ENCODE measurements around the gene BMERB1. TPM values are rescaled to one million over a fixed set of nuclear protein-coding genes. Genes with fewer than 3 reads are reported as not detected.

Gene BMERB1
- total RNA-seq, 1 donor from 2014 or later: 35.9 TPM

DNA sequence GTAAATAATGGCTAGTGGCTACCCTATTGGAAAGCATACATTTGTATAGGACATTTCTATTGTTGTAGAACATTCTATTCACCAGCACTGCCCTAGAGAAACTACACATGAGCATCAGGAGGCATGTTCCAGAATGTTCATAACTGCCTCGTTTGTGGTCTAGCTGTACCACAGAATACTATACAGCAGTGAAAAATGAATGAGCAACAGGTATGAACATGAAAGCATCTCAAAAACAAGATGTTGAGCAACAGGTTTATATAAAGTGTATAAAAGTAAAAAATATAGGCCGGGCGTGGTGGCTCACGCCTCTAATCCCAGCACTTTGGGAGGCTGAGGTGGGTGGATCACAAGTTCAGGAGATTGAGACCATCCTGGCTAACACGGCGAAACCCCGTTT, 91.7 kb downstream of the BMERB1 start:
- H3K27me3 Mint-ChIP-seq (ENCODE audit: low read depth): no peaks in the 10 kb centered on the region
- H3K4me1 Mint-ChIP-seq (ENCODE audit: low read depth): peaks cover 6% of the 10 kb centered on the region
- H3K27ac Mint-ChIP-seq (ENCODE audit: unreplicated experiment): no peak overlapping the region
- TF ChIP-seq, protein P1, sequence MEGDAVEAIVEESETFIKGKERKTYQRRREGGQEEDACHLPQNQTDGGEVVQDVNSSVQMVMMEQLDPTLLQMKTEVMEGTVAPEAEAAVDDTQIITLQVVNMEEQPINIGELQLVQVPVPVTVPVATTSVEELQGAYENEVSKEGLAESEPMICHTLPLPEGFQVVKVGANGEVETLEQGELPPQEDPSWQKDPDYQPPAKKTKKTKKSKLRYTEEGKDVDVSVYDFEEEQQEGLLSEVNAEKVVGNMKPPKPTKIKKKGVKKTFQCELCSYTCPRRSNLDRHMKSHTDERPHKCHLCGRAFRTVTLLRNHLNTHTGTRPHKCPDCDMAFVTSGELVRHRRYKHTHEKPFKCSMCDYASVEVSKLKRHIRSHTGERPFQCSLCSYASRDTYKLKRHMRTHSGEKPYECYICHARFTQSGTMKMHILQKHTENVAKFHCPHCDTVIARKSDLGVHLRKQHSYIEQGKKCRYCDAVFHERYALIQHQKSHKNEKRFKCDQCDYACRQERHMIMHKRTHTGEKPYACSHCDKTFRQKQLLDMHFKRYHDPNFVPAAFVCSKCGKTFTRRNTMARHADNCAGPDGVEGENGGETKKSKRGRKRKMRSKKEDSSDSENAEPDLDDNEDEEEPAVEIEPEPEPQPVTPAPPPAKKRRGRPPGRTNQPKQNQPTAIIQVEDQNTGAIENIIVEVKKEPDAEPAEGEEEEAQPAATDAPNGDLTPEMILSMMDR (IDR thresholded peaks at IDR 0.05): no peak
- no peaks in the 10 kb centered on the region for H3K9me3 Mint-ChIP-seq (ENCODE audit: low read depth)
- H3K4me3 Mint-ChIP-seq (ENCODE audit: unreplicated experiment): no peak overlapping the region
- H3K36me3 Mint-ChIP-seq (ENCODE audit: low read depth): peaks cover 4% of the 10 kb centered on the region
- no peak for DNase-seq (ENCODE audit: low spot score)

DNA sequence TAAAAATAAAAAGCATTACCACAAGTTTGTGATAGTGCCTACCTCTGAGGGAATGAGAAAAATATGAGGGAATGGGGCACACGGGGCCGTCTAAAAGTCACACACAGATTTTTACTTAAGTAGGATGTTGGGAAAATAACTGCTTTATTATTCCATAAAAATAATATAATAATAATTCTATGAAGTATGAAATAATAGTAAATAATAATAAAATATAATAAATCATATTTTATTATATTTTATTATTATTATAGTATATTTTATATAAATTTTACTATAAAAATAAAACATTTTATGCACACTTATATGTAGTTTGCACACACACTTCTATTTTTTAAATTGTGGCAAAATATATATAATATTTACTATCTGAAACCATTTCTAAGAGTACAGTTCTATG, 92.3 kb downstream of the BMERB1 start:
- Mint-ChIP-seq H3K9me3 (ENCODE audit: low read depth) (no peaks in the 10 kb centered on the region), H3K27me3 (ENCODE audit: low read depth) (no peaks in the 10 kb centered on the region), H3K36me3 (ENCODE audit: low read depth) (peaks cover 5% of the 10 kb centered on the region), H3K4me3 (ENCODE audit: unreplicated experiment) (no peak overlapping the region), H3K4me1 (ENCODE audit: low read depth) (peaks cover 6% of the 10 kb centered on the region), H3K27ac (ENCODE audit: unreplicated experiment) (no peak overlapping the region)
- no peak for DNase-seq (ENCODE audit: low spot score)
- TF ChIP-seq, protein P1 (IDR thresholded peaks at IDR 0.05): no peak

DNA sequence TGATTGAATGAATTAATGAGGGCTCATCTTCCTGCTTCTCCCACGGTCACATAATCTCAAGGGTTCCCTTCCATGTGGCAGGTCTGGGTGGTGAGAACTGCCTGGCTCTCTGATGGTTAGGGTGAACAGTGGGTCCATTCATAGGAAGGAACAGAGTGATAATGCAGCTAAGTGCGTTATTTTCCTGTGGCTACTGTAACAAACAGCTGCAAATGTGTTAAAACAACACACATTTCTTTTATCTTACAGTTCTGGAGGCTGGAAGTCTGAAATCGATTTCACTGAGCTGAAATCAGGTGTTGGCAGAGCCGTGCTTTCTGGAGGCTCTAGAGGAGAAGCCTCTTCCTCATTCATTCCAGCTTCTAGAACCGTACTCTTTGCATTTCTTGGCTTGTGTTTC, 95.3 kb downstream of the BMERB1 start:
- Mint-ChIP-seq H3K4me1 (ENCODE audit: low read depth) (peaks cover 6% of the 10 kb centered on the region), H3K36me3 (ENCODE audit: low read depth) (peaks cover 3% of the 10 kb centered on the region), H3K27me3 (ENCODE audit: low read depth) (no peaks in the 10 kb centered on the region), H3K27ac (ENCODE audit: unreplicated experiment) (no peak overlapping the region), H3K9me3 (ENCODE audit: low read depth) (no peaks in the 10 kb centered on the region), H3K4me3 (ENCODE audit: unreplicated experiment) (no peak overlapping the region)
- DNase-seq (ENCODE audit: low spot score): no peak
- TF ChIP-seq, protein P1 (IDR thresholded peaks at IDR 0.05): no peak

DNA sequence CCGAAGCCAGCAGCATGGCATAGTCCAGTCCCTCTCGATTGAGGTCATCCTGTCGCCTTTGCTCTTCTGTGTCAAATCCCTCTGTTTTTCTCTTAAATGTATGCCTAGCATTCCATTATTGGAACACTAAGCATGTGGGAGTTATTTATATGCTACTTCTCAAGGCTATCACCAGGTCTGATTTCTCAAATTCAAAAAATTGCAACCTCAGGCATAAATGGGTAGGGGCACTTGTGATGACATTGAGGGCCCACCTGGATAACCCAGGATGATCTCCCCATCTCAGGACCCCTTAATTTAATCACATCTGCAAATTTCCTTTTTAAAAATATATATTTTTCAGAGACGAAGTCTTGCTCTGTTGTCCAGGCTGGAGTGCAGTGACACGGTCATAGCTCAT, 95.7 kb downstream of the BMERB1 start:
- Mint-ChIP-seq H3K27me3 (ENCODE audit: low read depth) (no peaks in the 10 kb centered on the region), H3K36me3 (ENCODE audit: low read depth) (peaks cover 3% of the 10 kb centered on the region), H3K9me3 (ENCODE audit: low read depth) (no peaks in the 10 kb centered on the region), H3K4me3 (ENCODE audit: unreplicated experiment) (no peak overlapping the region), H3K4me1 (ENCODE audit: low read depth) (peaks cover 6% of the 10 kb centered on the region), H3K27ac (ENCODE audit: unreplicated experiment) (no peak overlapping the region)
- DNase-seq (ENCODE audit: low spot score): no peak
- TF ChIP-seq, protein P1 (IDR thresholded peaks at IDR 0.05): no peak

DNA sequence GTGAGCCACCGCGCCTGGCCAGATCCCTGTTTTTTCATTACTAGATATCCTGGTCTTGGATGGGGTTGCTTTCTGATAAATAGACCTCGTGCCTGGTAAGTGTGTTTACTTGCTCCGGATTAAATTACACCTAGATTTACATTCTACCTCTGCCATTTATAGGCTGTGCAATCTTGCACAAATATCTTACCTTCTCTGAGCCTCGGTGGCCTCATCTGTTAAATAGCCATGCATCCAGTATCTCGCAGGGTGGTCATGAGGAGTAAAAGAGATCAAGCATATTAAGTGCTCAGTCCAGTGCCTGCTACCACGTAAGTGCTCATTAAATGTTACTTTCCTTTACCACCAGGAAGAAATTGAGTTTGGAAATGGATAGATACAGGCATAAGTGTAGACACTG, 98.4 kb downstream of the BMERB1 start:
- H3K36me3 Mint-ChIP-seq (ENCODE audit: low read depth): peaks cover 9% of the 10 kb centered on the region

More for the DNA sequence above, 98.4 kb downstream of the BMERB1 start:
- no peaks in the 10 kb centered on the region for H3K9me3 Mint-ChIP-seq (ENCODE audit: low read depth)
- H3K4me1 Mint-ChIP-seq (ENCODE audit: low read depth): peaks cover 3% of the 10 kb centered on the region
- TF ChIP-seq, protein P1 (IDR thresholded peaks at IDR 0.05): no peak
- H3K27ac Mint-ChIP-seq (ENCODE audit: unreplicated experiment): no peak overlapping the region
- no peaks in the 10 kb centered on the region for H3K27me3 Mint-ChIP-seq (ENCODE audit: low read depth)
- DNase-seq (ENCODE audit: low spot score): no peak
- H3K4me3 Mint-ChIP-seq (ENCODE audit: unreplicated experiment): no peak overlapping the region
